GM12872 (cell line): ENCODE data around the gene UGGT2.

Source experiments
- CTCF ChIP-seq: IDR thresholded peaks from 3 replicates; pipeline ENCODE4 v1.5.1; 2011; ENCODE audit warnings: low read depth, mild to moderate bottlenecking, low read length, moderate library complexity; ENCODE audit not compliant: insufficient read depth

UGGT2 gene

GRCh38 chr13:95893861-95894260 lies 159.3 kb downstream of the UGGT2 start:
- TF ChIP-seq CTCF: no peak

DNA sequence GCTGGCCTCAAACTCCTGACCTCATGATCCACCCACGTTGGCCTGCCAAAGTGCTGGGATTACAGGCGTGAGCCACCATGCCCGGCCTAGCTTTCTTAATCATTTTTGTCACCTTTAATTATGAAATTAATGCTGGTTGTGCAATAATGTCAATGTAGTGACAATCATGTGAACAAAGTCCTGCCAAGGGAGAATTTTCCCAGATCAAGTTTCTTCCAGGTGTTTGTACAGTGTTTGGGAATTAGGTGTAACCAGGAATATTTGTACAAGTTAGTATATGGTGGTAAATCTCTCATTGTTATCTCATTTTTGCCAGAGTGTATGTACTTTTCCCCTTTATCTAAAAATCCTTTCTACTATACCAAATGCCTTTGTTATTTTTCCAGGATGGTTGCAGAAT lies 171.1 kb downstream of the UGGT2 start:
- TF ChIP-seq CTCF: no peak

- TF ChIP-seq CTCF: no peak
Observed at GRCh38 chr13:95880331-95880730, 172.9 kb downstream of the UGGT2 start.

DNA sequence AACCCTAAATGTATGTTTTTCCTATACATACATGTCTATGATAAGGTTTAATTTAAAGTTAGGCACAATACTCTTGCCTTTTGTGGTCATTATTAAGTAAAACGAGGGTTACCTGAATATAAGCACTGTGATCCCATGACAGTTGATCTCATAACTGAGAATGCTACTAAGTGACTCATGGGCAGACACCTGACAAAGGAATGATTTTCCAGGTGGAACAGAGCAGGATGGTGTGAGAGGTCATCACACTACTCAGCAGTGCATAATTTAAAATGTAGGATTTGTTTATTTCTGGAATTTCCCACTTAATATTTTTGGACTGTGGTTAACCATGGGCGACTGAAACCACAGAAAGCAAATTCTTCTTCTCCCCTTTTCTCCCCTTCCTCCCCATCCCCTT lies 178.9 kb downstream of the UGGT2 start:
- TF ChIP-seq CTCF: no peak

DNA sequence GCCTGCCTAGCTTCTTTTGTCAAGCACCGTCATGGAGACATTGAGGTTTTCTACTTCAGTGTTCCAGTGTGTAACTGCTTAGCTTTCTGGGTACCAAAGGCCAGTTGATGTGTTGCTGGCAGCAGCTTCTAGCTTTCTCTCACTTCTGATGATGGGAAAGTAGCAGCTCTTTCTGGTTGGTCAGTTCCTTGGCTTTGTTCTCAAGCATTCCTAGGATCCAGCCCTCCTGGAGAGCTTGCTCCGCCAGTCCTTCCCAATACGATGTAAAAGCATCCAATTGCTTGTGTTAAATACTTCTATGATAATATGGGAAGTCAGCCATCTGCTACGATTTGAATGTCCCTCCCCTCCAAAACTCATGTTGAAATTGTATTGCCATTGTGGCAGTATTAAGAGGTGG lies 182.8 kb downstream of the UGGT2 start:
- no peak for TF ChIP-seq CTCF

DNA sequence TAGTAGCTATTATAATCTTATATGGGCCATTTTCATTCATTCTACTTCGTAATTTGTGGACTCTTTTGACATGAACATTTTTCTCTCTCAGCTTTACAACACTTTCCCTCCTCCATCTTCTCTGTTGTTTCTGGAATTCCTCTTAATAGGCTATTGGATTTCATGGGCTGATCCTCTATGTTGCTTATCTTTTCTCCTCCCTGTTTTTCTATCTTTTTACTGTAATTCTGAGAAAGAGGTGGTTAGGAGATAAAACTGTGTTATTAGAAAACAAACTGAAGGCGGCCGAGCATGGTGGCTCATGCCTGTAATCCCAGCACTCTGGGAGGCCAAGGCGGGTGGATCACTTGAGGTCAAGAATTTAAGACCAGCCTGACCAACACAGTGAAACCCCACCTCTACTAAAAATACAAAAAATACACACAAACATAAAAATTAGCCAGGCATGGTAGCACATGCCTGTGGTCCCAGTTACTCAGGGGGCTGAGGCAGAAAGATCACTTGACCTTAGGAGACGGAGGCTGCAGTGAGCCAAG lies 188.1 kb downstream of the UGGT2 start:
- TF ChIP-seq CTCF: no peak

DNA sequence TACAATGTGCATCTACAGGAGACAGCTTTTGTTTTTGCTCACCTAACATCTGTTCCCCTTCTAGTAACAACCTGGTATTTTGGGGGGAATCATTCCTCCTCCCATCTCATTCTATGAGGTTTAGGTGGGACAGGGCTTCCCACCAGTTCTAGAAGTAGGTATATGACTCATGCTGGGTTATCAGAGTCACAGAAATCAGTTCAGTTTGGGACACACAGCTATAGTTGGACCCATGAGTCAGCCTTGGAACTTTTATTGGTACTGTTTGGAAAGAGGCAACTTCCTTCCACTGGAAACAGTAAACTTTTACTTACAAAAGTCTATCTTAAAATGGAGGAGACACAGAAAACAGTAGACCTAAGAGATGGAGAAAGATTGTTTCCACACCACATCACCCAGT lies 190.8 kb downstream of the UGGT2 start:
- no peak for TF ChIP-seq CTCF

DNA sequence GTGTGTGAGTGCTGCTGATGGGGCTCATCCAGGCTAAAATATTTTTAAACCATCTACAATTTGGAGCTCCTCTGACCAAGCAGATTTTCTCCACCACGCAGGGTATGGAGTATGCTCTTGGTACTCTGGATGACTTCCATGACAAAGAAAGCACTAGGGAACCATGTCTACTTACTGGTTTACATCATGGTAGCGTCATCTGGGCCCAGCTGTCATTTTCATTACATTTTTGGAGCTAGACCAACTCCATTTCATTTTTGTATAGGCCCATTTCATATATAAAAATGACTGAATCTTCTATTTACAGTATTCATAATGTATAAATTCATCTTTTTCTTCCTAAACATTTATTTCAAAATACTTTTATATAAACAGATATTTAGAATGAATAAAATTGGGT lies 191.9 kb downstream of the UGGT2 start:
- no peak for TF ChIP-seq CTCF
